Pons (tissue), 1 donor: ENCODE results near the gene GAS2L2.
A peak's percentile ranks its signal among the peaks of the same experiment; 100 is the strongest.

Source experiments
- DNase-seq: peaks from one replicate; pipeline ENCODE4 v3.0.0-alpha.2; 2016; ENCODE audit warnings: low spot score

Gene GAS2L2

DNA sequence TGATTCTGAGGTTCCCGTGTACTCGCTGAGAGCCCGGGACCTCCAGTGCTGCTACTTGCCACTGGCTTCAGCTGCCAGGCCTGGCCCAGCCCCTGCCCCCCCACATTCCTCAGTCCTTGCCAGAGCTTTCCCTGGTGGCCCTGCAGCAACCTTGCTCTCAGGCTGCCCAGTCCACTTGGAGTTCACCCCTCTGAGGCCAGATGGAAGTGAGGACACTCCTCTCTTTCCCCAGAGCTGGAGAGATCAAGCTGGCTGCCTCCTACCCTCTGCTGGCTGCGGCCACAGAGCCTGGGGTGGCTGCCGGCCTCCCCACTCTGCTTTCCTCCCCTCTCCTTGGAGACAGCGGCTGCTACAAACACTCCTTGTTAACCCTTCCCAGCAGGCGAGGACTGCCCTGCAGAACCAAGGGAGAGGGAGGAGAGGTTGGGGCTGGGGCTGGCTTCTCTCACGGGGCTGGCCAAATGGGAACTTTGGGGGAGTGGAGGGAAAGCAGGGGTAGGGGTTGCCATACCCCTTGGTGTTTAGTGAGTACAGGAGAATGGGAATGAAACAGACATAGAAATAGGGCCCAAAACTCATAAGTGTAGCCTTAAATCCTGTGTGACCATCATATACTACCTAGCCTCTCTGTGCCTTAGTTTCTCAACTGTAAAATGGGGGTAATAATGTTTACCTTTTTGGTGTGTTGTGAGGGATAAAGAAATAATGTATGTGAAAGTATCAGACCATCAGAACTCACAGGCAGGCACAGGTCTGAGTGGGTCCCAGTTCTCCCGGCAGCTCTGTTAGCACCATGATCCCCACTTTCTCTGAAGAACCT, at the start of gene GAS2L2:
Gene GAS2L2 (minus strand): TSS at position 295 of the 820 bp plus-strand sequence. CDS start 389 bp downstream, outside the sequence.
- no peak for DNase-seq

DNA sequence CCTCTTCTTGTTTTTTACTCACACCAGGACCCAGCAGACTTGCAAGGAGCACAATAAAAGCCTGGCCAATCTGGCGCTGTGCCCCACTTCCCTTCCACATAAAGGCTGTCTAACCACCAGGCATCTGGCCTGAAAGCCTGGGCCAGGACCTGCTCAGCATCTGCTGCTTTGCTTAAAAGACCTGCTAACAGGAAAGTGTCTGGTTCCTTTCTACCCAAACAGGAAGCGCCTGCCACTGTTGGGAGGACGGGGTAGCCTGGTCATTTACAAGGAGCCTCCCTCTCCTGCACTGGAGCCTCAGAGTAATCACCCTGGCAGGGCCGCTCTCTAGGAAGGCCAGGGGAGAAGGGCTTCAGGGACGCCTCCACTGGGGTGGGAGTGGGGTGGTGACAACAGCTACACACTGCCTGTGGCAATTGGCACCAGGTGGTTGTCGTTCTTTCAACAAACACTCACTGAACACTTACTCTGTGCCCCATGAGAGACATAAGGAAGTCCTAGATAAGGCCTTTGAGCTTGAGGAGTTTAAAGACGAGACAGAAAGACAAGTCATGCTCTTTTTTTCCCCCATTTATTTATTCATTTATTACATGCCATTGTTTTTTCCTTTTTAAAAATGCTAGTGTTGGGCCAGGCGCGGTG, 48.7 kb upstream of the GAS2L2 start:
- DNase-seq, result peak; percentile 86

DNA sequence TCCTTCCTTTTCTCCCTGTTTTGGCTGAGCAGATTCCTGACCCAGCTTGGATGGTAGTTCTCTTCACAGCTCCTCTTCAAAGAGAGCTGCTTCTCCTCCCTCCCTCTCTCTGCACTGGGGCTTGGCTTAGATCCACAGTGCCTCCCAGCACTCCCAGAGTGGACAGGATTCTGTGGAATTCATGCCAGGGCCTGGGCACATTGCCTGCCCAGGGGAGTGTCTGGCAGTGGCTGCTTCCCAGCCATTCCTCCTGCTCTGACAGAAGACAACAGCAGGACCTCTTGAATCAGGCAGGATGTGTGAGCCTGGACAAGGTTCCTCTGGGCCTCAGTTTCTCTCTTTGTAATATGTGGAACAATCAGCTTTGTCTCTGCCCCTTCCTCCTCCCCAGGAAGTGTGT, 46.9 kb upstream of the GAS2L2 start:
- DNase-seq, result peak; percentile 72

DNA sequence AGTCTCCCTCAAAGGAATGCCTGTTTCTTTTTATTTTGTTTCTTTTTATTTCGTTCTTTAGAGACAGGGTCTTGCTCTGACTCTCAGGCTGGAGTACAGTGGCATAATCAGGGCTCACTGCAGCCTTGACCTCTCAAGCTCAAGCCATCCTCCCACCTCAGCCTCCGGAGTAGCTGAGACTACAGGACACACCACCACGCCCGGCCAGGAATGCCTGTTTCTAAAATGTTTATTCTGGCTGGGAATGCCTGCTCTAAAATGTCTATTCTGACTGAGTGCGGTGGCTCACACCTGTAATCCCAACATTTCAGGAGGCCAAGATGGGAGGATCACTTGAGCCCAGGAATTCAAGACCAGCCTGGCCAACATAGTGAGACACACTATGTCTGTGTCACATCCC, 44.9 kb upstream of the GAS2L2 start:
- DNase-seq, result no peak

DNA sequence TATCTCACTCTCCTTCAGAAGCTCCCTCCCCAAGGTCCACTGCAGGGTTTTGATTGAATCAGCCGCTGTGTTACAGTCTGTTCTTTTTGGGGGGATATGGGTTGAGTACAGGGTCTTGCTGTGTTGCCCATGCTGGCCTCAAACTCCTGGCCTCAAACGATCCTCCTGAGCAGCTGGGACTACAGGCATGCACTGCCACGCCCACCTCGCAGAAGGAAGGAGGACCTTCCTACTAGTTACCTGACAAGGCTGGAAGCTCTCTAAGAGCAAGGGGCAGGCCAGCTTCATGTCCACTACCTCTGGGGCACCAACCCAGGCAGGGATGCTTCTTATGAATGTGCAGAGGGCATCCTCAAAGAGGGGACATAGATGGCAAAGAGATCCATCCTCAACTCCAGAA, 44.3 kb upstream of the GAS2L2 start:
- DNase-seq, result no peak

DNA sequence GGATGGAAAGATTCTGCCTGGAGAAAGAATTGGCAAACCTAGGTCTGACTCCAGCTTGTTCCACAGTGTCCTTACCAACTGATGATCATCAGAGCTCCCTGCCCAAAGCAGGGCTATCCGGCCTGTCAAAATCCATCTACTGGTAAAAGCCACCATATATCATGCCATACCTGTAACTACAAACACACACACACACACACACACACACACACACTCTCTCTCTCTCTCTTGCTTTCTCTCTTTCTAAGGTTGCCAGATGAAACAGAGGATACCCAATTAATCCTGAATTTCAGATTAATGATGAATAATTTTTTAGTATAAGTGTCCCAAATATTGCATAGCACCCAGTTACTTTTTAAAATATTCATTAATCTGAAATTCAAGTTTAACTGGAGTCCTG, 43.9 kb upstream of the GAS2L2 start:
- DNase-seq, result no peak

DNA sequence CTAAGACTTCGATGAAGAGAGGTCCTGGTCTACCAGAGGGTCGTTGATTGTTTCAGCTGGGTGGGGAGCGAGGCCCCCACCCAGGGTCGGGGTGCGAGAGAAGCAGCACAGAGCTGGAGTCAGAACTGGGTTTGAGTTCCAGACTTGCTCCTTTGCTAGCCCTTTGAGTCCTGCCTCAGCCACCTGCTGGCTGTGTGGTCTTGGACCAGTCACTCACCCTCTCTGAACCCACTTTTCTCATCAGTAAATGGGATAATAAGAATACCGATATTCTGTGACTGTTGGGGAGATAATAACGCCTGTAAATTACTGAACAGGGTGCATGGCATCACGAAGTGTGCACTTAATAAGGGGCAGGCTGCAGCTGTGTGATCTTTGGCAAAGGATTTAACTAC, 42.8 kb upstream of the GAS2L2 start:
- DNase-seq, result no peak

DNA sequence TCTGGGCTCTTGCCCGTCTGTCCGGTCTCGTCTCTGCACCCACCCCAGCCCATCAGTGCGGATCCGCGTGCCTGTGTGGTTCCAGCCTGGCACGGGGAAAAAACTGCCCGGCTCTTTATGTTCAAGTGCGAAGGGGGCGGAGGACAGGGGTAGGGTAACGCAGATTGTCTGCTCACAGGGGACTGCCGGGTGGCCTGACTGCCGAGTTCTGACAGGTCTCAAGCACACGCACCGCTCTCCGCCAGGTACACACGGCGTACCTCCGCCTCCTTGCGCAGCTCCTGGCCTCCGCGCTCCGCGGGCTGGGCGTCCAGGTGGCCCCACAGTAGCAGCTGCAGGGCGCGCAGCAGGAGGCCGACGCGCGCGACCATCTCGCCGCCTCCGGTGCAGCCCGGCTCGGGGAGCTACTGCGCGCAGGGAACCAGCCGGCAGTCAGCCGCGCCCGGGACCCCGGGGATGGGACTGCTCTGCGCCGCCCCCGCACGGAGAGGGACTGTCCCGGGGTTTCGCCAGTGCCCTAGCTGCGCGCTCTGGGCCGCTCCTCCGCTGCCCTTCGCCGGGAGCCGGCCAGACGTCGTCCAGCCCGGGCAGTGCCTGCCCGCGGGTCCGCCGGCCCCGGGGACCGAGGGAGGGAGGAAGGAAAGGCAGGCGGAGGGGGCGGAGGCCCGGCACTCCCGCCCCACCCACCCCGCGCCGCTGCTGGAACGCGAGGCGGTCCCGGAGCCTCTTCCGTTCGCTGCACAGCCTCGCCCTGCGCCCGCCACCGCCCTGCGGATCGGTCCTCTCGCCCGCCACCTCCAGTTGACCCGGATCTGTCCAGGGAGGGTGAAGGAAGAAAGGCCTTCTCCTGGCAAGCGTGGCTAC, 42.2 kb upstream of the GAS2L2 start, which contains the start of gene MMP28:
Gene MMP28 (minus strand): TSS at position 635 of the 864 bp plus-strand sequence. CDS start 264 bp downstream, at position 371.
- no peak for DNase-seq

DNA sequence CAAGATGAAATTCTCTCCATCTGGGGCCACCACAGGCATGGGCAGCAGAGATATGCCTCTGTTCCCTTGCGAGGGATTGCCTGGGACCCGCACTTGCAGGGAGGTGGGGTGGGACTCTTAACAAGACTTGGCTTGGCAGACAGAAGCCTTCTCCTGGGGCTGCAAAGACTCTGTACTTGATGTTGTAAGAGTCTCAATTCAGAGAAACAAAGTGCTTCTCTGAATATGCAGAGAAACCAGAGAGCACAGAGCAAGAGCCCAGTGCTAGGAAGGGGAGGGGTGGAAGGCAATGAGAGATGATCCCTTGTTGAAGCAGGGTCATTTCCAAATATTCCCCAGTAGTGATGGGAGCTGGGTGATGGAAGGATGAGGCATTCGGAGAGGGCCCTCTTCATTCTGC, 40.2 kb upstream of the GAS2L2 start:
- no peak for DNase-seq

DNA sequence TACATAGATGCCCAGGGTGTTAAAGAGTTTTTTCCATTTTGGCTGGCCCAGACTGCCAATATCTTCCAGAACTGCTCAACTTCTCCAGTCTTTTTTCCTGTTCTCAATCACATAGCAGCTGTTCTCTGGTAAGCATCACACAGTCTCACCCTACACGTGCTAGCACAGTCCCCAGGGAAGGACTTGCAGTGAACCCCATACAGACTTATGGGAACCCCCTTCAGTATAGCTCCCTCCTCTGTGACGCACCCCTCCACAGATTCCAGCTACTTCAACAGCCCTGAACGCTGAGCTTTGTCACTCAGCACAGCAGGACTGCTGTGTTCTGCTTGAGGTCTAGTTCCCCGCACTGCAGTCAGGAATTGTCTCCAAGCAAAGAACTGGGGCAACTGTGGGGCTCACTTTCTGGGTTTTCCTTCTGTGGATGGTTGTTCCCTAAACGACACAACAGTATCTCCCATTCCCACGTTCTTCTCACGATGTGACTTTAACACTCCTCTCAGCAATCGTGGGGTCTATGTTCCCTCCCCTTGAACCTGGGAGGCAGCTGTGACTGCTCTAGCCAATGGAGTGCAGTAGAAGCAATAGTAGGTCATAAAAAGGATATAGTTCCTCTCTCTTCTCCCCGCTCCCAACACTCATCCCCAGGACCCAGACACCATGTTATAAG, 38.8 kb upstream of the GAS2L2 start:
- DNase-seq, result no peak

DNA sequence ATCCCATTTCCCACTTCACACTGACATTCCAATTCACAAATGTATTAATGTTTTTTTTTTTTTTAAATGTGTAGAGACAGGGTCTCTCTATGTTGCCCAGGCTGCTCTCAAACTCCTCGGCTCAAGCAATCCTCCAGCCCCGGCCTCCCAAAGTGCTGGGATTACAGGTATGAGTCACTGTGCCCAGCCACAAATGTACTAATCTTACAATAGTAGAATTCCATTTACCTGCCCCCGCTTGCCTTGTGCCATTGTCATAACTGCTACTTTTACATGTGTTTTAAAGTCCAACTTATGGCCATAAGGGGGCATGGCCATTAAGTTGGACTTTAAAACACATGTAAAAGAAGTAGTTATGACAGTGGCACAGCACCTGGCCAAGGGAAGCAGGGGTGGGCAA, 37.8 kb upstream of the GAS2L2 start:
- no peak for DNase-seq

DNA sequence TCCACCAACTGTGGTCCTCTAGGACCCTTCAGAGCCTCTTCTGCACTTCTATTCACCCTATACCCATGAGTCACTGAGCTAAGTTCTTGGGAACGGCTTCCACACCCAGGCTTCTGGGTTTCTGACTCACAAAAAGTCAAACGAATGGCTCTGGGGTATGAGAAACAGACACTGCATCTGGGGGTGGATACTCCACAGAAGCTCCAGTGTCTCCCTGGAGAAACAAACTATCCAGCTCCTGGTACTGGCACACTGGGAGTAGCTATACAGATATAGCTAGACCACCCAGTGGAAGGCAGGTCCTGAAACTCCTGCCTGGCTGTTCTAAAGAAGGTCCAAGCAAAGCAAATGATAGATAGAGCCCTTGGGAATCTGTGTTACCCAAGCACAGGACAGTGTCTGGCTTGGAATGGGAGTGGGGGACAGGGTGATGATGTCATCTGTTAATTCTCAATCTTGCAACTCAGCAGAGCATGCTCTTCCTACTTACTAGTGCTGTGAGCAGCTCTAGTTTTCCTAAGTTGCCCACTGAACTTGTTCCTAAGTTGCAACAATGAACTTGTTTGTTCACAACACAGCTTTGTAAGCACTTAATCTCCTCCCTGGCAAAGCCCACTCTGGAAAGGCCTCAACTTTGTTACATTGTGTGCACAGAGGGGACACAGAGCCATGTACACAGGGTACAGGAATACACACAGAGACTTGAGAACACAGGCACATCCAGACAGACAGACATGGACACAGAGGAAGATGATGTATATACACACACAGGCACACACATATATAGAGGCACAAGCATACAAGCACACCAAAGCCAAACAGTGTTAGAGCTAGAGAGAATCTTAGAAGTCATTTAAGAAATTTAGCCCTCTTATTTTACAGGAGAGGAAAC, 35.7 kb upstream of the GAS2L2 start:
- no peak for DNase-seq

DNA sequence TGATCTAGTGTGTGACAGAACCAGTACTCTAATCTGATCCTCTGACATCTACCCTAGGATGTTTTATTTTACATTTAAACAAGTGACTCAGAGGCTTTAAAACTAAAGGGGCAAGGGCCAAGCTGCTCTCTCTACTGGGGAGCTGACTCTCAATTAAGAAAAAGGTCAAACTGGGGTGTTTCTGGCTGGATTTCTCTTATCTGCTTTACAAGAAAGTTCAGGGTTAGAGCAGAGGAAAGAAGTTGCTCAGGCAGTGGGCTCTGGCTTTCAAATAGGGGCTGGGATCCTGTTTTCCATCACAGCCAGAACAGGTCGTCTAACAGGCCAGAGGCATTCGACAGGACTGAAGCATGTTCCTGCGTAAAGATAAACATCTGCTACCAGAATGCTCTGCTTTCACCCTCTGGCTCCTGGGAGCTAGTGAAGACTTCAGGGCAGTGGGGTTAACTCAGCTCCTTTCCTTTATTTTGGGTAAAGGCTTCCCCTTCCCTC, 33.9 kb upstream of the GAS2L2 start:
- no peak for DNase-seq

DNA sequence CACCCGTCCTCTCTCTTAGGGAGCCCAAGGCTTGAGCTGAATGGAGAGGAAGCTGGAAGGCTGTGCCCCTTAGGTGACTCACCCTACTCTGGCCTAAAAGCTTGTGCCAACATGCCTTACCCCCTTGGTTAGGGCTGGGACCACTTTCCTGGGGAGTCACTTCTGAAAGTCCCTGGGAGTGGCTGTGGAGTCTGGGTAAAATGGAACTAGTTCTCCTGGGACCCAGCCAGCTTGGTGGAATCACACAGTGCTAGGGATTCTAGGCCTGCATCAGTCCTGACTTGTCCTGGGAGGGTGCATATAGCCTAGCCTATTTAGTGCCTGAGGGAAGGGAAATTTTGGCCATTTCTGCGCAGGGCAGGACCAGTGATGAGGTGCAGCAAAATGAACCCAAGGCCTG, 31.9 kb upstream of the GAS2L2 start:
- DNase-seq, result no peak

DNA sequence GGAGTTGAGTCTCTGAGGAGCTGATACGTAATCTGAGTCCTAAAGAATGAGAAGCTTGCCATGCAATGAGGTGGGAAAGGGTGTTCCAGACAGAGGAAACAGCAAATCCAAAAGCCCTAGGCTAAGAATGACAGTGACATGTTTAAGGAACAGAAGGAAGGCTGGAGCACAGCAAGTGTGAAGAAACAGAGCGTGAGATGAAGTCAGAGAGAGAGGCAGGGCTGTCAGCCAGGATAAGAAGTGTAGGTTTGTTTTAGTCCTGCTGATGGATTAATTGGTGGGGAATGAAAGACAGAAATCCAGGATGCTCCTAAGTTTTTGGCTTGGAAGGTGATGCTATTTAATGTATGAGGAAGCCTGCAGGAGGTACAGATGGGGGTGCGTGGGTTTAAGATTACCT, 27.9 kb upstream of the GAS2L2 start:
- DNase-seq, result no peak

DNA sequence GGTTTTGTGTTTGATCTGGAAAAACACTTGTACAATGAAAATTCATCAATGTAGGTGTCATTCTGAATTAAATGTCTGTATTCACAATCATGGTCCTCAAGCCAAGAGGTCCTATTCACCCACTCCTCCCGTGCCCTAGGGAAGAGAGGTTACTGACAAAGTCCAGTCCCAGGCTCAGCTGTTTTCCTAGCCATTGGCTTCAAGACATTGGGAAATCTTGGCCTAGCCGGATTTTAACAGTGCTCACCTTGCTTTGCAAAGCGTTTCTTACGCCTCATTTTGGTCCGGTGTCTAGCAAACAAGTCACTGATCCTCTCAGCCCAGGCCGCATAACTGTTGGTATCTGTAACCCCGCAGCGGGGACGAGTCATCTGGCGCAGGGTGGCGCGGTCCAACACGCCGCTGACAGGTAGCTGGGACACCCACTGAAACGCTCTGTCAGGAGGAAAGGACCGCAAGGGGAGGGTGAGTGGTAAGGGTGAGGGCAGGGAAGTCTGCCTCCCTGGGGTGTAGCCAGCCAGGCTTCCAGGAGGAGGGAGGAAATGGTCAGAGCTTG, 25.7 kb upstream of the GAS2L2 start:
- DNase-seq, result no peak

DNA sequence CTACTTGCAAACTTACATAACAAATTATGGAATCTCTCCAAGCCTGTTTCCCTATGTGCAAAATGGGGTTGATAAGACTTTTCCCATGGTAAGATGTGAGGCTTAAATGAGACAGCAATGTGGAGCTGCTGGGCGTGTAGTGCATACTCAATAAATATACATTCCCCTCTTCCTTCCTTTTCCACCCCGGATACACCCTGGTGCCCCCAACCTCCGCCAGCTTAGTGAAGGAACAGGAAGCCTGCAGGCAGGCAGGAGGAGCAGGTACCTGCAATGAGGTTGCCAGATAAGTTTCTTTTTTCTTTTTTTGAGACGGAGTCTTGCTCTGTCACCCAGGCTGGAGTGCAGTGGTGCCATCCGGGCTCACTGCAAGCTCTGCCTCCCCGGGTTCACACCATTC, 22.5 kb upstream of the GAS2L2 start:
- no peak for DNase-seq

DNA sequence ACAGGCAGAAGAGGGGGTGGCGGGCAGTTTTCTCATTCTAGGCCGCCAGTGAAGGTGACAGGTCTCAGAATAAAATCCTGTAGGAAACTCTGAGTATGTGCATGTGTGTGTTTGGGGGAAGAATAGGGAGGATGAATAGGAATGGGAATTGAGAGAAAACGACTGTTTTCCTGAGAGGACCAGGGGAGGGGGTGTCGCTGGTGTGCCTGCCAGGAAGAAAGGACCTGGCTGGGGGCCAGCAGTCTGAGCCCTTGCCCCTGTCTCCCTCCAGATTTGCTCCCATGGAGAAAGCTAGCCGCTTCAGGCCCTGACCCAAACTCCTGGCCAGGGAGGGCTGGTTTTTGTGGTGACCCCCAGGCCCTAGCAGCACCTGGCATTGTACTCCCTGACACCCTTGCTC, 22.0 kb upstream of the GAS2L2 start:
- no peak for DNase-seq

DNA sequence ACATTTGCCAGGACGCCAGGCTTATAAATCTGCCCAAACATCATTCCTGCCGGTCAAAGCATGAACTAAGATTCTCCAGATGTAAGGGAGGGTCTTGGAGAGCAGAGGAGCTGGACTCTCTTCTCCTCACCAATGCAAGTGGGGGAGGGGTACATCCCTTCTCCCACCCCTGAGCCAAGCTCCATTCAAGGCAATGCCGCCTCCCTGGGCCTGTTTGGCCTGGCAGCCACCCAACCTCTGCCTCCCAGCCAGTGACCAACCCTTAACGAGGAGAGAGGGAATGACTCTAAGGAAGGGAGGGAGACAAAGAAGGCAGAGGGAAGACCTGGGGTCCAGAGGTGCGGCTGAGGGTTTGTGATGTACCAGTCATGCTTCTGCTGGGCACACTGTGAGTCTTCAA, 21.5 kb upstream of the GAS2L2 start:
- DNase-seq, result peak; percentile 42

DNA sequence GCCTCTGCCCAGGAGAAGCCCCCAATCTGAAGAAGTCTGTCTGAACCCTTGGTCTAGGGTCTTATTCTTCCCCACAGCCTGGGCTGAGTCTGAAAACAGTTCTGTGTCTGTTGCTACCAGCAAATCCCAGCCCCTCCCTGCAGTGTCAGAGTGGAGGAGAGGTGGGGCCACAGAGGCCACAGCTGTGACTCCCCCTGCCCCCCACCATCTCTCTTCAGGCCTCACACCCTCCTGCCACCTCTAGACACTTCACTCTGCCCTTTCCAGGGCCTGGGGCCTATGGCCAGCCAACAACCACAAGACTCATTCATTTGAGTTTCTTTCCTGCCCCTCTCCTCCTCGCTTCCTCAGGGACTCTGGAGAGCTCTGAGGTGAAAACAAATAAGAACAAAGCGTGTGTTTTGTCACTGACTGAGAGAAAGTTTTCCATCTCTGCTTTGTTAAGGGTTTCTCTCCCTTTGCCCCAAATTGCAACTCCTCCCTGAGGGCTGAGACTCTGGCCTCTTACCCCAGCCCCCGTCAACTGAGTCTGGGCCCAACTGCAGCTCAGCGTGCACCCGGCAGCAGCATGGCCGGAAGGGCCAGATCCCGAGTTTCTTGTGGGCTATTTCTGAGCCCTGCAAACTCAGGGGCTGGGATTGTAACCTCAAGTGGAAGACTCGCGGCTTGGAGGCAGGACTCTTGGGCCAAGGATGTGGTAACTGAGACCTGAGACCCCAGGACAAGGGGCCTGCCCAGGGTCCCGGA, 20.8 kb upstream of the GAS2L2 start:
- DNase-seq, result no peak
